Ecto neural progenitor cell (in vitro differentiated cells): Measurements from ENCODE around the gene GBA3.

Experiments used
- DNase-seq: peaks from one replicate; pipeline ENCODE4 v3.0.0-alpha.2; 2018; ENCODE audit warnings: low spot score

Gene GBA3

GRCh38 chr4:22692736-22693135, at the start of gene GBA3:
TSS of gene GBA3 (plus strand) at chr4:22692937.
- DNase-seq = no peak

GRCh38 chr4:22643952-22644351, 48.8 kb upstream of the GBA3 start:
- DNase-seq = no peak

GRCh38 chr4:22645481-22646182, 47.1 kb upstream of the GBA3 start:
- DNase-seq = no peak

GRCh38 chr4:22648996-22649395, 43.7 kb upstream of the GBA3 start:
- no peak for DNase-seq

GRCh38 chr4:22650771-22651170, 42.0 kb upstream of the GBA3 start:
- no peak for DNase-seq

- DNase-seq = no peak
Measured at GRCh38 chr4:22653752-22654151, 39.0 kb upstream of the GBA3 start.

- DNase-seq = no peak
Measured at GRCh38 chr4:22661443-22661842, 31.3 kb upstream of the GBA3 start.

GRCh38 chr4:22667332-22667940, 25.3 kb upstream of the GBA3 start:
- no peak for DNase-seq

GRCh38 chr4:22668301-22668700, 24.4 kb upstream of the GBA3 start:
- no peak for DNase-seq

GRCh38 chr4:22668702-22669101, 24.0 kb upstream of the GBA3 start:
- DNase-seq = no peak

- DNase-seq = no peak
Measured at GRCh38 chr4:22670956-22671355, 21.8 kb upstream of the GBA3 start.

- DNase-seq = no peak
Measured at GRCh38 chr4:22672519-22672918, 20.2 kb upstream of the GBA3 start.

GRCh38 chr4:22672944-22673343, 19.8 kb upstream of the GBA3 start:
- no peak for DNase-seq

GRCh38 chr4:22674700-22675099, 18.0 kb upstream of the GBA3 start:
- no peak for DNase-seq

- no peak for DNase-seq
Measured at GRCh38 chr4:22676063-22676462, 16.7 kb upstream of the GBA3 start.

- no peak for DNase-seq
Measured at GRCh38 chr4:22677780-22678179, 15.0 kb upstream of the GBA3 start.

GRCh38 chr4:22678940-22679854, 13.5 kb upstream of the GBA3 start:
- DNase-seq = no peak

GRCh38 chr4:22680065-22680642, 12.6 kb upstream of the GBA3 start:
- DNase-seq = no peak

- DNase-seq = no peak
Measured at GRCh38 chr4:22683726-22684125, 9.0 kb upstream of the GBA3 start.

GRCh38 chr4:22686141-22686540, 6.6 kb upstream of the GBA3 start:
- DNase-seq = no peak

GRCh38 chr4:22688236-22688635, 4.5 kb upstream of the GBA3 start:
- no peak for DNase-seq

- no peak for DNase-seq
Measured at GRCh38 chr4:22689428-22689827, 3.3 kb upstream of the GBA3 start.

GRCh38 chr4:22695029-22695428, 2.3 kb downstream of the GBA3 start:
- DNase-seq = no peak
